ENCODE results near the gene HOXD8.

GRCh38 chr2:176122052-176122682 lies 7.3 kb upstream of the HOXD8 start:
- TF ChIP-seq CTCF (conservative IDR thresholded peaks at IDR 0.05) = no peak
- no peak for TF ChIP-seq EZH2 (IDR thresholded peaks at IDR 0.05; ENCODE audit: low read depth)
